Astrocyte of the spinal cord (primary cell): Measurements from ENCODE around the gene NDUFS5.
"Not testable (repeated sequence)": the region's sequence is repeated elsewhere in the genome, so short reads cannot be mapped to it uniquely, and the experiment has no call there.

Experiments
- DNase-seq: peaks from one replicate; pipeline ENCODE4 v3.0.0; 2011; ENCODE audit warnings: low read depth, low spot score
- H3K4me3 ChIP-seq: 2 replicates; pipeline ENCODE4 v1.5.1; 2011; ENCODE audit warnings: low read depth, mild to moderate bottlenecking, low read length, moderate library complexity
- in situ Hi-C: cut with HindIII; loops from 2 replicates; pipeline ENCODE4 v1.10.0; 2017; ENCODE audit warnings: low sequenced_read_pairs
- TF ChIP-seq, protein P1 (sequence below): IDR thresholded peaks from 2 replicates; pipeline ENCODE4 v1.5.1; 2012; ENCODE audit warnings: low read depth, mild to moderate bottlenecking, low read length, inconsistent platforms

The NDUFS5 gene

GRCh38 chr1:39048745-39049370 lies 22.7 kb downstream of the NDUFS5 start:
- DNase-seq, result no peak
- in situ Hi-C loops, result no loop called here
- TF ChIP-seq, protein P1, sequence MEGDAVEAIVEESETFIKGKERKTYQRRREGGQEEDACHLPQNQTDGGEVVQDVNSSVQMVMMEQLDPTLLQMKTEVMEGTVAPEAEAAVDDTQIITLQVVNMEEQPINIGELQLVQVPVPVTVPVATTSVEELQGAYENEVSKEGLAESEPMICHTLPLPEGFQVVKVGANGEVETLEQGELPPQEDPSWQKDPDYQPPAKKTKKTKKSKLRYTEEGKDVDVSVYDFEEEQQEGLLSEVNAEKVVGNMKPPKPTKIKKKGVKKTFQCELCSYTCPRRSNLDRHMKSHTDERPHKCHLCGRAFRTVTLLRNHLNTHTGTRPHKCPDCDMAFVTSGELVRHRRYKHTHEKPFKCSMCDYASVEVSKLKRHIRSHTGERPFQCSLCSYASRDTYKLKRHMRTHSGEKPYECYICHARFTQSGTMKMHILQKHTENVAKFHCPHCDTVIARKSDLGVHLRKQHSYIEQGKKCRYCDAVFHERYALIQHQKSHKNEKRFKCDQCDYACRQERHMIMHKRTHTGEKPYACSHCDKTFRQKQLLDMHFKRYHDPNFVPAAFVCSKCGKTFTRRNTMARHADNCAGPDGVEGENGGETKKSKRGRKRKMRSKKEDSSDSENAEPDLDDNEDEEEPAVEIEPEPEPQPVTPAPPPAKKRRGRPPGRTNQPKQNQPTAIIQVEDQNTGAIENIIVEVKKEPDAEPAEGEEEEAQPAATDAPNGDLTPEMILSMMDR, result no peak
- no peak overlapping the region for H3K4me3 ChIP-seq

GRCh38 chr1:39050001-39050400 lies 23.9 kb downstream of the NDUFS5 start:
- no peak for DNase-seq
- in situ Hi-C loops, result no loop called here
- no peak overlapping the region for H3K4me3 ChIP-seq
- TF ChIP-seq, protein P1, result no peak

- in situ Hi-C loops, DNase-seq, H3K4me3 ChIP-seq: not testable (repeated sequence)
Observed at GRCh38 chr1:39051193-39051850, 25.2 kb downstream of the NDUFS5 start.

DNA sequence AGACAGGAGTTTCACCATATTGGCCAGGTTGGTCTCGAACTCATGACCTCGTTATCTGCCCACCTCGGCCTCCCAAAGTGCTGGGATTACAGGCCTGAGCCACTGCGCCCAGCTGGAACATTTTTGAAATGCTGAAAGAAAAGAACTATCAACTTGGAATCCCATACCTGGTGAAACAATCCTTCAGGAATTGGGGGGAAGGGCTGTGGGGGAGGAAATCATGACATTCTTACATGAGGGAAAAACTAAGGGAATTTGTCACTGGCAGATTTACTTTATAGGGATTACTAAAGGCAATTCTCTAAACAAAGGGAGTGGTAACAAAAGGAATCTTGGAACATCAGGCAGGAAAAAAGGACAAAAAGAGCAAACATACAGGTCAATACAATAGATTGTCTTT lies 25.8 kb downstream of the NDUFS5 start:
- TF ChIP-seq, protein P1, result no peak
- no peak for DNase-seq
- in situ Hi-C loops, result no loop called here
- no peak overlapping the region for H3K4me3 ChIP-seq

- DNase-seq, in situ Hi-C loops, H3K4me3 ChIP-seq: not testable (repeated sequence)
Observed at GRCh38 chr1:39055213-39055710, 29.1 kb downstream of the NDUFS5 start.

DNA sequence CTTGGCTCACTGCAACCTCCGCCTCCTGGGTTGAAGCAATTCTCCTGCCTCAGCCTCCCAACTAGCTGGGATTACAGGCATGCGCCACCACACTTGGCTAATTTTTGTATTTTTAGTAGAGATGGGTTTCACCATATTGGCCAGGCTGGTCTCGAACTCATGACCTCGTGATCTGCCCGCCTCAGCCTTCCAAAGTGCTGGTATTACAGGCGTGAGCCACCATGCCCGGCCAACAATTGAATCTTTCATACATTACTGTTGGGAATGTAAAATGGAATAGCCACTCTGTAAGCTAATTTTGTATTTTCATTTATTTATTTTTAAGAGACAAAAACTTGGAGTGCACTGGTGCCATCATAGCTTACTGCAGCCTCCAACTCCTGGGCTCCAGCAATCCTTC lies 35.4 kb downstream of the NDUFS5 start:
- H3K4me3 ChIP-seq, in situ Hi-C loops, DNase-seq: not testable (repeated sequence)

GRCh38 chr1:39061951-39062350 lies 35.8 kb downstream of the NDUFS5 start:
- in situ Hi-C loops, result no loop called here
- TF ChIP-seq, protein P1, result no peak
- peak; percentile 22 for DNase-seq
- no peak overlapping the region for H3K4me3 ChIP-seq

GRCh38 chr1:39063191-39063590 lies 37.0 kb downstream of the NDUFS5 start:
- in situ Hi-C loops, result no loop called here
- no peak overlapping the region for H3K4me3 ChIP-seq
- no peak for DNase-seq
- TF ChIP-seq, protein P1, result no peak
